ENCODE data around the gene AP3S1. TPM values are rescaled to one million over a fixed set of nuclear protein-coding genes. Genes with fewer than 3 reads are reported as not detected.

AP3S1 gene
- total and polyA plus RNA-seq, 2 of the 13 experiments (the other 11 are each of a cell fraction or from before 2014, with no cell fraction given), result 50.5 to 85.9 TPM

DNA sequence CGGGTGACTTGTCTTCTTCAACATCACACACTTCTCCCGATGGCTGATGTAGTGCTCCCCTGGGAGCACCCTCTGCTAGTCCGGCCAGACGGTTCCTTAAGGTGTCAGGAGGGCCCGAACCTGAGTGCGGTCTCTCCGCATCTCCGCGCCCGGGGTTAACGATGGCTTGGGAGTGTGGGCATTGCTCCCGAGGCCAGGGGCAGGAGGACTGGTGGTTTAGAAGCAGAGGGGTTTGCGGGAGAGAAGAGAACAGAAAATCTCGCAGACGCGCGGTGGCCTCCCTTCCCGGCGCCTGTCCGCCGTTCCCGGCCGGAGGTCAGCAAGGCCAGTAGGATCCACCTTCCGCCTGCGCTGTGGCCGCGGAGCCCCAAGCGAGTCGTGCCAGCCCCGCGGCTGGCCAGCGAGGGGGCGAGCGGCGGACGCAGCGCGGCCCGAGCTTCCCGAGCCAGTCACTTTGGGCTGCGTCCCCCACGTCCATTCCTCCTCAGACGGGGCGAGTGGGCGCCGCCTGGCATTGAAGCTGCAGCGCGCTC, 26.0 kb upstream of the AP3S1 start (continued):
- TF ChIP-seq, protein P1, sequence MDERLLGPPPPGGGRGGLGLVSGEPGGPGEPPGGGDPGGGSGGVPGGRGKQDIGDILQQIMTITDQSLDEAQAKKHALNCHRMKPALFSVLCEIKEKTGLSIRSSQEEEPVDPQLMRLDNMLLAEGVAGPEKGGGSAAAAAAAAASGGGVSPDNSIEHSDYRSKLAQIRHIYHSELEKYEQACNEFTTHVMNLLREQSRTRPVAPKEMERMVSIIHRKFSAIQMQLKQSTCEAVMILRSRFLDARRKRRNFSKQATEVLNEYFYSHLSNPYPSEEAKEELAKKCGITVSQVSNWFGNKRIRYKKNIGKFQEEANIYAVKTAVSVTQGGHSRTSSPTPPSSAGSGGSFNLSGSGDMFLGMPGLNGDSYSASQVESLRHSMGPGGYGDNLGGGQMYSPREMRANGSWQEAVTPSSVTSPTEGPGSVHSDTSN (CRISPR knock-in tag; IDR thresholded peaks at IDR 0.05), result no peak
- TF ChIP-seq, protein P2, sequence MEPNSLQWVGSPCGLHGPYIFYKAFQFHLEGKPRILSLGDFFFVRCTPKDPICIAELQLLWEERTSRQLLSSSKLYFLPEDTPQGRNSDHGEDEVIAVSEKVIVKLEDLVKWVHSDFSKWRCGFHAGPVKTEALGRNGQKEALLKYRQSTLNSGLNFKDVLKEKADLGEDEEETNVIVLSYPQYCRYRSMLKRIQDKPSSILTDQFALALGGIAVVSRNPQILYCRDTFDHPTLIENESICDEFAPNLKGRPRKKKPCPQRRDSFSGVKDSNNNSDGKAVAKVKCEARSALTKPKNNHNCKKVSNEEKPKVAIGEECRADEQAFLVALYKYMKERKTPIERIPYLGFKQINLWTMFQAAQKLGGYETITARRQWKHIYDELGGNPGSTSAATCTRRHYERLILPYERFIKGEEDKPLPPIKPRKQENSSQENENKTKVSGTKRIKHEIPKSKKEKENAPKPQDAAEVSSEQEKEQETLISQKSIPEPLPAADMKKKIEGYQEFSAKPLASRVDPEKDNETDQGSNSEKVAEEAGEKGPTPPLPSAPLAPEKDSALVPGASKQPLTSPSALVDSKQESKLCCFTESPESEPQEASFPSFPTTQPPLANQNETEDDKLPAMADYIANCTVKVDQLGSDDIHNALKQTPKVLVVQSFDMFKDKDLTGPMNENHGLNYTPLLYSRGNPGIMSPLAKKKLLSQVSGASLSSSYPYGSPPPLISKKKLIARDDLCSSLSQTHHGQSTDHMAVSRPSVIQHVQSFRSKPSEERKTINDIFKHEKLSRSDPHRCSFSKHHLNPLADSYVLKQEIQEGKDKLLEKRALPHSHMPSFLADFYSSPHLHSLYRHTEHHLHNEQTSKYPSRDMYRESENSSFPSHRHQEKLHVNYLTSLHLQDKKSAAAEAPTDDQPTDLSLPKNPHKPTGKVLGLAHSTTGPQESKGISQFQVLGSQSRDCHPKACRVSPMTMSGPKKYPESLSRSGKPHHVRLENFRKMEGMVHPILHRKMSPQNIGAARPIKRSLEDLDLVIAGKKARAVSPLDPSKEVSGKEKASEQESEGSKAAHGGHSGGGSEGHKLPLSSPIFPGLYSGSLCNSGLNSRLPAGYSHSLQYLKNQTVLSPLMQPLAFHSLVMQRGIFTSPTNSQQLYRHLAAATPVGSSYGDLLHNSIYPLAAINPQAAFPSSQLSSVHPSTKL (CRISPR knock-in tag; IDR thresholded peaks at IDR 0.05), result peak; percentile 18; the same call in 1 of the 2 replicates
- TF ChIP-seq ZNF563 (CRISPR knock-in tag; IDR thresholded peaks at IDR 0.05) (0 out of 2 replicates have a peak, but pooled peaks have one; percentile 18), NFE2L1 (CRISPR knock-in tag; IDR thresholded peaks at IDR 0.05; ENCODE audit: borderline replicate concordance) (0 out of 2 replicates have a peak, but pooled peaks have one; percentile 19), SNAI1 (CRISPR knock-in tag; IDR thresholded peaks at IDR 0.05; ENCODE audit: borderline replicate concordance) (no peak), AKAP8 (CRISPR knock-in tag; IDR thresholded peaks at IDR 0.05) (0 out of 2 replicates have a peak, but pooled peaks have one; percentile 45), ZFP62 (CRISPR knock-in tag; IDR thresholded peaks at IDR 0.05) (no peak), WIZ (CRISPR knock-in tag; IDR thresholded peaks at IDR 0.05) (no peak), ZNF841 (CRISPR knock-in tag; IDR thresholded peaks at IDR 0.05; ENCODE audit: borderline replicate concordance) (no peak), GATAD2A (CRISPR knock-in tag; IDR thresholded peaks at IDR 0.05) (no peak), BRD4 (CRISPR knock-in tag; IDR thresholded peaks at IDR 0.05) (no peak; the same call in 1 of the 2 replicates), ZMAT3 (CRISPR knock-in tag; conservative IDR thresholded peaks at IDR 0.05) (0 out of 2 replicates have a peak, but pooled peaks have one; percentile 31)
- TF ChIP-seq, protein P3, sequence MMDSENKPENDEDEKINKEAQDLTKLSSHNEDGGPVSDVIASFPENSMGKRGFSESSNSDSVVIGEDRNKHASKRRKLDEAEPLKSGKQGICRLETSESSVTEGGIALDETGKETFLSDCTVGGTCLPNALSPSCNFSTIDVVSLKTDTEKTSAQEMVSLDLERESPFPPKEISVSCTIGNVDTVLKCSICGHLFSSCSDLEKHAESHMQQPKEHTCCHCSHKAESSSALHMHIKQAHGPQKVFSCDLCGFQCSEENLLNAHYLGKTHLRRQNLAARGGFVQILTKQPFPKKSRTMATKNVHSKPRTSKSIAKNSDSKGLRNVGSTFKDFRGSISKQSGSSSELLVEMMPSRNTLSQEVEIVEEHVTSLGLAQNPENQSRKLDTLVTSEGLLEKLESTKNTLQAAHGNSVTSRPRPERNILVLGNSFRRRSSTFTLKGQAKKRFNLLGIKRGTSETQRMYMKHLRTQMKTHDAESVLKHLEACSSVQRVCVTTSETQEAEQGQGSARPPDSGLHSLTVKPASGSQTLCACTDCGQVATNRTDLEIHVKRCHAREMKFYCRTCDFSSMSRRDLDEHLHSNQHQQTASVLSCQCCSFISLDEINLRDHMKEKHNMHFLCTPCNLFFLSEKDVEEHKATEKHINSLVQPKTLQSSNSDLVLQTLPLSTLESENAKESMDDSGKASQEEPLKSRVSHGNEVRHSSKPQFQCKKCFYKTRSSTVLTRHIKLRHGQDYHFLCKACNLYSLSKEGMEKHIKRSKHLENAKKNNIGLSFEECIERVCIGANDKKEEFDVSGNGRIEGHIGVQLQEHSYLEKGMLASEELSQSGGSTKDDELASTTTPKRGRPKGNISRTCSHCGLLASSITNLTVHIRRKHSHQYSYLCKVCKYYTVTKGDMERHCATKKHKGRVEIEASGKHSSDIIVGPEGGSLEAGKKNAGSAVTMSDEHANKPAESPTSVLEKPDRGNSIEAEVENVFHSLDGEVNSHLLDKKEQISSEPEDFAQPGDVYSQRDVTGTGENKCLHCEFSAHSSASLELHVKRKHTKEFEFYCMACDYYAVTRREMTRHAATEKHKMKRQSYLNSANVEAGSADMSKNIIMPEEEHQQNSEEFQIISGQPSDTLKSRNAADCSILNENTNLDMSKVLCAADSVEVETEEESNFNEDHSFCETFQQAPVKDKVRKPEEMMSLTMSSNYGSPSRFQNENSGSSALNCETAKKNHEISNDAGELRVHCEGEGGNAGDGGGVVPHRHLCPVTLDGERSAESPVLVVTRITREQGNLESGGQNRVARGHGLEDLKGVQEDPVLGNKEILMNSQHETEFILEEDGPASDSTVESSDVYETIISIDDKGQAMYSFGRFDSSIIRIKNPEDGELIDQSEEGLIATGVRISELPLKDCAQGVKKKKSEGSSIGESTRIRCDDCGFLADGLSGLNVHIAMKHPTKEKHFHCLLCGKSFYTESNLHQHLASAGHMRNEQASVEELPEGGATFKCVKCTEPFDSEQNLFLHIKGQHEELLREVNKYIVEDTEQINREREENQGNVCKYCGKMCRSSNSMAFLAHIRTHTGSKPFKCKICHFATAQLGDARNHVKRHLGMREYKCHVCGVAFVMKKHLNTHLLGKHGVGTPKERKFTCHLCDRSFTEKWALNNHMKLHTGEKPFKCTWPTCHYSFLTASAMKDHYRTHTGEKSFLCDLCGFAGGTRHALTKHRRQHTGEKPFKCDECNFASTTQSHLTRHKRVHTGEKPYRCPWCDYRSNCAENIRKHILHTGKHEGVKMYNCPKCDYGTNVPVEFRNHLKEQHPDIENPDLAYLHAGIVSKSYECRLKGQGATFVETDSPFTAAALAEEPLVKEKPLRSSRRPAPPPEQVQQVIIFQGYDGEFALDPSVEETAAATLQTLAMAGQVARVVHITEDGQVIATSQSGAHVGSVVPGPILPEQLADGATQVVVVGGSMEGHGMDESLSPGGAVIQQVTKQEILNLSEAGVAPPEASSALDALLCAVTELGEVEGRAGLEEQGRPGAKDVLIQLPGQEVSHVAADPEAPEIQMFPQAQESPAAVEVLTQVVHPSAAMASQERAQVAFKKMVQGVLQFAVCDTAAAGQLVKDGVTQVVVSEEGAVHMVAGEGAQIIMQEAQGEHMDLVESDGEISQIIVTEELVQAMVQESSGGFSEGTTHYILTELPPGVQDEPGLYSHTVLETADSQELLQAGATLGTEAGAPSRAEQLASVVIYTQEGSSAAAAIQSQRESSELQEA (CRISPR knock-in tag; IDR thresholded peaks at IDR 0.05; ENCODE audit: not compliant biosample characterization), result peak; percentile 23
- TF ChIP-seq, protein P4, sequence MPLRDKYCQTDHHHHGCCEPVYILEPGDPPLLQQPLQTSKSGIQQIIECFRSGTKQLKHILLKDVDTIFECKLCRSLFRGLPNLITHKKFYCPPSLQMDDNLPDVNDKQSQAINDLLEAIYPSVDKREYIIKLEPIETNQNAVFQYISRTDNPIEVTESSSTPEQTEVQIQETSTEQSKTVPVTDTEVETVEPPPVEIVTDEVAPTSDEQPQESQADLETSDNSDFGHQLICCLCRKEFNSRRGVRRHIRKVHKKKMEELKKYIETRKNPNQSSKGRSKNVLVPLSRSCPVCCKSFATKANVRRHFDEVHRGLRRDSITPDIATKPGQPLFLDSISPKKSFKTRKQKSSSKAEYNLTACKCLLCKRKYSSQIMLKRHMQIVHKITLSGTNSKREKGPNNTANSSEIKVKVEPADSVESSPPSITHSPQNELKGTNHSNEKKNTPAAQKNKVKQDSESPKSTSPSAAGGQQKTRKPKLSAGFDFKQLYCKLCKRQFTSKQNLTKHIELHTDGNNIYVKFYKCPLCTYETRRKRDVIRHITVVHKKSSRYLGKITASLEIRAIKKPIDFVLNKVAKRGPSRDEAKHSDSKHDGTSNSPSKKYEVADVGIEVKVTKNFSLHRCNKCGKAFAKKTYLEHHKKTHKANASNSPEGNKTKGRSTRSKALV (CRISPR knock-in tag; IDR thresholded peaks at IDR 0.05), result peak; percentile 94

Data from HepG2 (cell line).